HepG2 (cell line): ENCODE measurements around the gene EIF1. TPM values are rescaled to one million over a fixed set of nuclear protein-coding genes. Genes with fewer than 3 reads are reported as not detected.
A peak's percentile ranks its signal among the peaks of the same experiment; 100 is the strongest.

Experiments
- FOXK2 ChIP-seq: fragments of 450-650 bp; IDR thresholded peaks from 2 replicates; pipeline ENCODE4 v1.6.1; 2016
- HMG20A ChIP-seq: IDR thresholded peaks from 2 replicates; pipeline ENCODE4 v1.6.1; 2016; ENCODE audit warnings: borderline replicate concordance
- HNF4G ChIP-seq, 2 experiments: sonication (generic) in 1 of 2; formaldehyde crosslinking in 1 of 2; IDR thresholded peaks; 2 replicates each; pipeline versions ENCODE4 v1.4.0 to v1.6.1; 2011 to 2020; ENCODE audit warnings: borderline replicate concordance in 2 of 2, low read depth in 2 of 2, mild to moderate bottlenecking in 2 of 2, low read length in 1 of 2, missing genetic modification reagents in 1 of 2, moderate library complexity in 1 of 2
- REPIN1 ChIP-seq: sonication (generic); formaldehyde crosslinking; IDR thresholded peaks from 2 replicates; pipeline ENCODE4 v1.8.0; 2022; ENCODE audit warnings: missing genetic modification reagents, low read depth, mild to moderate bottlenecking, borderline replicate concordance
- SMAD1 ChIP-seq: sonication (generic); formaldehyde crosslinking; IDR thresholded peaks from 2 replicates; pipeline ENCODE4 v1.4.0; 2020; ENCODE audit warnings: missing genetic modification reagents, low read depth, mild to moderate bottlenecking, borderline replicate concordance
- ZBTB3 ChIP-seq: sonication (generic); formaldehyde crosslinking; IDR thresholded peaks from 2 replicates; pipeline ENCODE4 v1.4.0; 2020; ENCODE audit warnings: low read depth, mild to moderate bottlenecking, moderate library complexity, missing genetic modification reagents, borderline replicate concordance
- ZBTB38 ChIP-seq: sonication (generic); formaldehyde crosslinking; IDR thresholded peaks from 2 replicates; pipeline ENCODE4 v1.5.1; 2020; ENCODE audit warnings: mild to moderate bottlenecking, missing genetic modification reagents
- ZNF841 ChIP-seq: sonication (generic); formaldehyde crosslinking; IDR thresholded peaks from 2 replicates; pipeline ENCODE4 v1.8.1; 2023; ENCODE audit warnings: missing genetic modification reagents, borderline replicate concordance
- polyA plus RNA-seq, 8 experiments: library from polyadenylated mRNA; depleted of rRNA in 3 of 8; stranded (reverse) in 7 of 8; unstranded in 1 of 8; fragments of >200 nt; fragmentation: Illumina TruSeq in 4 of 8; extraction: Trizol in 4 of 8; gene quantifications; 2 replicates each; pipeline versions ENCODE4 v1.2.1 to v1.2.3, GENCODE V29; 2011 to 2016; ENCODE audit warnings: low read depth in 4 of 8, missing spikeins in 1 of 8, mixed read lengths in 1 of 8; ENCODE audit not compliant: insufficient read depth in 1 of 8
- total RNA-seq, 5 experiments: library from RNA; depleted of rRNA; stranded (reverse); fragments of >200 nt; fragmentation: Illumina TruSeq; extraction: Trizol; gene quantifications; 2 replicates each; pipeline ENCODE4 v1.2.3, GENCODE V29; 2016; ENCODE audit warnings: low read depth in 1 of 5
- TF ChIP-seq, protein P1 (sequence below): sonication (generic); formaldehyde crosslinking; IDR thresholded peaks from 2 replicates; pipeline ENCODE4 v1.5.1; 2020; ENCODE audit warnings: missing genetic modification reagents, mild to moderate bottlenecking, borderline replicate concordance
- TF ChIP-seq, protein P2 (sequence below): sonication (generic); formaldehyde crosslinking; IDR thresholded peaks from 2 replicates; pipeline ENCODE4 v1.5.1; 2020; ENCODE audit warnings: mild to moderate bottlenecking, missing genetic modification reagents, borderline replicate concordance
- TF ChIP-seq, protein P3 (sequence below): sonication (generic); formaldehyde crosslinking; conservative IDR thresholded peaks from 2 replicates; pipeline ENCODE4 v1.8.1; 2023; ENCODE audit warnings: missing genetic modification reagents
- TF ChIP-seq, protein P4 (sequence below), 2 experiments: IDR thresholded peaks; 2 replicates each; pipeline ENCODE4 v1.6.1; 2011 to 2012; ENCODE audit warnings: low read length in 2 of 2, borderline replicate concordance in 1 of 2, low read depth in 1 of 2, mild to moderate bottlenecking in 1 of 2, moderate library complexity in 1 of 2
- TF ChIP-seq, protein P5 (sequence below): sonication (generic); formaldehyde crosslinking; IDR thresholded peaks from 2 replicates; pipeline ENCODE4 v1.8.1; 2022; ENCODE audit warnings: mild to moderate bottlenecking, missing genetic modification reagents

EIF1 gene
- total and polyA plus RNA-seq, 2 of the 13 experiments (the other 11 are each of a cell fraction or from before 2014, with no cell fraction given): 147 to 517 TPM

DNA sequence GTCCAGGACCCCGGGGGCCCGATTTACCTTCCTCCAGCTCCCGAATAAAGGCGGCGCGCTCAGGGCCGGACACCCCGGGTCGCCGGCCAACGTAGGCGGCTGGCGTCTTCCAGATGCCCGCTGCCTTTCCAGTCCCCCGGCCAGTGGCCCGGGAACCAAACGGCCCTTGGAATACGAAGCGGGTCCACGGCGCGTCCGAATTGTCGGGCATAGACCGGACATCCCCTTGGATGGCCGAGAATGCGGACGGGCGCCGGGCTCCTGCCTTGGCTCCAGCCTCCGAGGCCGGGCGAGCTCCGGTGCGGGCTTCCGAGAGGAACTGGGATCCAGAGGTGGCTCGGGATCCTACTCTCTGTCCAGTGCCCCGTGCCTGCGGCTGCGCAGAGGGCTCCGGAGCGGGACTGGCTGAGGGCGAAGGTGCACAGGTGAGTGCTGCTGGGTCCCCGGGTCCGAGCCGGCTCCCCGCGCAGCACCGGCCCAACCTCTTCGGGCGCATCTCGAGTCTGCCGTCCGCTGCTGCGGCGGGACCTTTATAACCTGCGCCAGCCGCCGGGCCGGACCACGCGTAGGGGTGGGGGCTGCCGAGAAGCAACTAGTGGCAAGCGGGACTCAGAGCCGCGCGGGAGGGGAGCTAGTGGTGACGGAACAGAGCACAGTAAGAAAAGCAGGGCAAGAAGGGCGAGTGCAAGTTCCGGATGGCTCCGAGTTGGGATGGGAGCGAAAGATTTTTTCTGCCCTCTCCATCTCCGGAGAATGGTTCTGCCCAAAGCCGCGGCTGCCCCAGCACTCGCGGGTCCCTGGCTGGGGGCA, 45.7 kb downstream of the EIF1 start, which contains the start of gene HAP1 (continued):
- TF ChIP-seq, protein P1, sequence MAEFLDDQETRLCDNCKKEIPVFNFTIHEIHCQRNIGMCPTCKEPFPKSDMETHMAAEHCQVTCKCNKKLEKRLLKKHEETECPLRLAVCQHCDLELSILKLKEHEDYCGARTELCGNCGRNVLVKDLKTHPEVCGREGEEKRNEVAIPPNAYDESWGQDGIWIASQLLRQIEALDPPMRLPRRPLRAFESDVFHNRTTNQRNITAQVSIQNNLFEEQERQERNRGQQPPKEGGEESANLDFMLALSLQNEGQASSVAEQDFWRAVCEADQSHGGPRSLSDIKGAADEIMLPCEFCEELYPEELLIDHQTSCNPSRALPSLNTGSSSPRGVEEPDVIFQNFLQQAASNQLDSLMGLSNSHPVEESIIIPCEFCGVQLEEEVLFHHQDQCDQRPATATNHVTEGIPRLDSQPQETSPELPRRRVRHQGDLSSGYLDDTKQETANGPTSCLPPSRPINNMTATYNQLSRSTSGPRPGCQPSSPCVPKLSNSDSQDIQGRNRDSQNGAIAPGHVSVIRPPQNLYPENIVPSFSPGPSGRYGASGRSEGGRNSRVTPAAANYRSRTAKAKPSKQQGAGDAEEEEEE (CRISPR knock-in tag): no peak
- TF ChIP-seq ZBTB38 (no peak), HMG20A (CRISPR knock-in tag) (no peak), ZBTB3 (CRISPR knock-in tag) (no peak), SMAD1 (no peak; the same call in 1 of the 2 replicates), ZNF841 (CRISPR knock-in tag) (no peak), FOXK2 (peak; percentile 96), HNF4G (IDR thresholded peaks at IDR 0.05; ENCODE audit: borderline replicate concordance, low read depth, low read length) (no peak), HNF4G (CRISPR knock-in tag; IDR thresholded peaks at IDR 0.05; ENCODE audit: borderline replicate concordance, low read depth) (no peak), REPIN1 (CRISPR knock-in tag) (peak; percentile 46; the same call in 1 of the 2 replicates)
- TF ChIP-seq, protein P2, sequence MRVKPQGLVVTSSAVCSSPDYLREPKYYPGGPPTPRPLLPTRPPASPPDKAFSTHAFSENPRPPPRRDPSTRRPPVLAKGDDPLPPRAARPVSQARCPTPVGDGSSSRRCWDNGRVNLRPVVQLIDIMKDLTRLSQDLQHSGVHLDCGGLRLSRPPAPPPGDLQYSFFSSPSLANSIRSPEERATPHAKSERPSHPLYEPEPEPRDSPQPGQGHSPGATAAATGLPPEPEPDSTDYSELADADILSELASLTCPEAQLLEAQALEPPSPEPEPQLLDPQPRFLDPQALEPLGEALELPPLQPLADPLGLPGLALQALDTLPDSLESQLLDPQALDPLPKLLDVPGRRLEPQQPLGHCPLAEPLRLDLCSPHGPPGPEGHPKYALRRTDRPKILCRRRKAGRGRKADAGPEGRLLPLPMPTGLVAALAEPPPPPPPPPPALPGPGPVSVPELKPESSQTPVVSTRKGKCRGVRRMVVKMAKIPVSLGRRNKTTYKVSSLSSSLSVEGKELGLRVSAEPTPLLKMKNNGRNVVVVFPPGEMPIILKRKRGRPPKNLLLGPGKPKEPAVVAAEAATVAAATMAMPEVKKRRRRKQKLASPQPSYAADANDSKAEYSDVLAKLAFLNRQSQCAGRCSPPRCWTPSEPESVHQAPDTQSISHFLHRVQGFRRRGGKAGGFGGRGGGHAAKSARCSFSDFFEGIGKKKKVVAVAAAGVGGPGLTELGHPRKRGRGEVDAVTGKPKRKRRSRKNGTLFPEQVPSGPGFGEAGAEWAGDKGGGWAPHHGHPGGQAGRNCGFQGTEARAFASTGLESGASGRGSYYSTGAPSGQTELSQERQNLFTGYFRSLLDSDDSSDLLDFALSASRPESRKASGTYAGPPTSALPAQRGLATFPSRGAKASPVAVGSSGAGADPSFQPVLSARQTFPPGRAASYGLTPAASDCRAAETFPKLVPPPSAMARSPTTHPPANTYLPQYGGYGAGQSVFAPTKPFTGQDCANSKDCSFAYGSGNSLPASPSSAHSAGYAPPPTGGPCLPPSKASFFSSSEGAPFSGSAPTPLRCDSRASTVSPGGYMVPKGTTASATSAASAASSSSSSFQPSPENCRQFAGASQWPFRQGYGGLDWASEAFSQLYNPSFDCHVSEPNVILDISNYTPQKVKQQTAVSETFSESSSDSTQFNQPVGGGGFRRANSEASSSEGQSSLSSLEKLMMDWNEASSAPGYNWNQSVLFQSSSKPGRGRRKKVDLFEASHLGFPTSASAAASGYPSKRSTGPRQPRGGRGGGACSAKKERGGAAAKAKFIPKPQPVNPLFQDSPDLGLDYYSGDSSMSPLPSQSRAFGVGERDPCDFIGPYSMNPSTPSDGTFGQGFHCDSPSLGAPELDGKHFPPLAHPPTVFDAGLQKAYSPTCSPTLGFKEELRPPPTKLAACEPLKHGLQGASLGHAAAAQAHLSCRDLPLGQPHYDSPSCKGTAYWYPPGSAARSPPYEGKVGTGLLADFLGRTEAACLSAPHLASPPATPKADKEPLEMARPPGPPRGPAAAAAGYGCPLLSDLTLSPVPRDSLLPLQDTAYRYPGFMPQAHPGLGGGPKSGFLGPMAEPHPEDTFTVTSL (CRISPR knock-in tag): no peak
- TF ChIP-seq, protein P3, sequence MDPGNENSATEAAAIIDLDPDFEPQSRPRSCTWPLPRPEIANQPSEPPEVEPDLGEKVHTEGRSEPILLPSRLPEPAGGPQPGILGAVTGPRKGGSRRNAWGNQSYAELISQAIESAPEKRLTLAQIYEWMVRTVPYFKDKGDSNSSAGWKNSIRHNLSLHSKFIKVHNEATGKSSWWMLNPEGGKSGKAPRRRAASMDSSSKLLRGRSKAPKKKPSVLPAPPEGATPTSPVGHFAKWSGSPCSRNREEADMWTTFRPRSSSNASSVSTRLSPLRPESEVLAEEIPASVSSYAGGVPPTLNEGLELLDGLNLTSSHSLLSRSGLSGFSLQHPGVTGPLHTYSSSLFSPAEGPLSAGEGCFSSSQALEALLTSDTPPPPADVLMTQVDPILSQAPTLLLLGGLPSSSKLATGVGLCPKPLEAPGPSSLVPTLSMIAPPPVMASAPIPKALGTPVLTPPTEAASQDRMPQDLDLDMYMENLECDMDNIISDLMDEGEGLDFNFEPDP: no peak
- TF ChIP-seq, protein P4, sequence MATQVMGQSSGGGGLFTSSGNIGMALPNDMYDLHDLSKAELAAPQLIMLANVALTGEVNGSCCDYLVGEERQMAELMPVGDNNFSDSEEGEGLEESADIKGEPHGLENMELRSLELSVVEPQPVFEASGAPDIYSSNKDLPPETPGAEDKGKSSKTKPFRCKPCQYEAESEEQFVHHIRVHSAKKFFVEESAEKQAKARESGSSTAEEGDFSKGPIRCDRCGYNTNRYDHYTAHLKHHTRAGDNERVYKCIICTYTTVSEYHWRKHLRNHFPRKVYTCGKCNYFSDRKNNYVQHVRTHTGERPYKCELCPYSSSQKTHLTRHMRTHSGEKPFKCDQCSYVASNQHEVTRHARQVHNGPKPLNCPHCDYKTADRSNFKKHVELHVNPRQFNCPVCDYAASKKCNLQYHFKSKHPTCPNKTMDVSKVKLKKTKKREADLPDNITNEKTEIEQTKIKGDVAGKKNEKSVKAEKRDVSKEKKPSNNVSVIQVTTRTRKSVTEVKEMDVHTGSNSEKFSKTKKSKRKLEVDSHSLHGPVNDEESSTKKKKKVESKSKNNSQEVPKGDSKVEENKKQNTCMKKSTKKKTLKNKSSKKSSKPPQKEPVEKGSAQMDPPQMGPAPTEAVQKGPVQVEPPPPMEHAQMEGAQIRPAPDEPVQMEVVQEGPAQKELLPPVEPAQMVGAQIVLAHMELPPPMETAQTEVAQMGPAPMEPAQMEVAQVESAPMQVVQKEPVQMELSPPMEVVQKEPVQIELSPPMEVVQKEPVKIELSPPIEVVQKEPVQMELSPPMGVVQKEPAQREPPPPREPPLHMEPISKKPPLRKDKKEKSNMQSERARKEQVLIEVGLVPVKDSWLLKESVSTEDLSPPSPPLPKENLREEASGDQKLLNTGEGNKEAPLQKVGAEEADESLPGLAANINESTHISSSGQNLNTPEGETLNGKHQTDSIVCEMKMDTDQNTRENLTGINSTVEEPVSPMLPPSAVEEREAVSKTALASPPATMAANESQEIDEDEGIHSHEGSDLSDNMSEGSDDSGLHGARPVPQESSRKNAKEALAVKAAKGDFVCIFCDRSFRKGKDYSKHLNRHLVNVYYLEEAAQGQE (IDR thresholded peaks at IDR 0.05; ENCODE audit: borderline replicate concordance in 1 of 2, low read depth in 1 of 2, low read length in 2 of 2): no peak
- TF ChIP-seq, protein P5, sequence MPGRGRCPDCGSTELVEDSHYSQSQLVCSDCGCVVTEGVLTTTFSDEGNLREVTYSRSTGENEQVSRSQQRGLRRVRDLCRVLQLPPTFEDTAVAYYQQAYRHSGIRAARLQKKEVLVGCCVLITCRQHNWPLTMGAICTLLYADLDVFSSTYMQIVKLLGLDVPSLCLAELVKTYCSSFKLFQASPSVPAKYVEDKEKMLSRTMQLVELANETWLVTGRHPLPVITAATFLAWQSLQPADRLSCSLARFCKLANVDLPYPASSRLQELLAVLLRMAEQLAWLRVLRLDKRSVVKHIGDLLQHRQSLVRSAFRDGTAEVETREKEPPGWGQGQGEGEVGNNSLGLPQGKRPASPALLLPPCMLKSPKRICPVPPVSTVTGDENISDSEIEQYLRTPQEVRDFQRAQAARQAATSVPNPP: no peak
